ENCODE results near the gene RAPGEF4.

DNA sequence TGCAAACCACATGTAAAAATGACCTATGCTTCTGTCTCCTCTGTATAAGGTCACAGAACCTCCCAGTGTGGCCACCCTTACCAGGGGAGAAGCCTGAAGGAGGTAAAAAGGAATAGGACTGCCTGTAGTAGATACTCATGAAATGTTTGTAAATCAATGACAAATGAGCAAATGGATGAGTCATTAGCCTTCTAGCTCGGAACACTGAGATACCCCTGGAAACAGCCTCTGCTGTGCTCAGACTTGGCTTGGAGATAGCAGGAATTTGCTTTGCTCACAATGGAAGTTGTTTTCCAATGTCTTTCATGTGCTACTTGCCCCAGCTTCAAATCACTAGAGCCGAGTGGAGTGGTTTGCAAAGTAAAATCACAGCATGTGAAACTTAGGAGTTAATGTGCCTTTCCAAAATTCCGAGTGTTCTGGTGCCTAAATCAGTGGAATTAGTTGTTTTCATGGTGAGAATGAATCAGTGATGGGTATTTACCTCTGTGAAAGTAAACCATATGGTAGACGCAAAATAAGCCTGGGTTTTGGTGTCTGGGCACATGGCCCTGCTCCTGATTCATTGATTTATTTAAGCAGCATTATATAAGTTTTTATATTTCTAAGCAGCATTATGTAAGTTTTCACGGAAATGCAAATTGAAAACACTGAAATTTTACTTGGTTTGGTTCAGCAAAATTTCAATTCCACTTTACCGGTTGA is 186.0 kb downstream of the RAPGEF4 start:
- TF ChIP-seq, protein P1, sequence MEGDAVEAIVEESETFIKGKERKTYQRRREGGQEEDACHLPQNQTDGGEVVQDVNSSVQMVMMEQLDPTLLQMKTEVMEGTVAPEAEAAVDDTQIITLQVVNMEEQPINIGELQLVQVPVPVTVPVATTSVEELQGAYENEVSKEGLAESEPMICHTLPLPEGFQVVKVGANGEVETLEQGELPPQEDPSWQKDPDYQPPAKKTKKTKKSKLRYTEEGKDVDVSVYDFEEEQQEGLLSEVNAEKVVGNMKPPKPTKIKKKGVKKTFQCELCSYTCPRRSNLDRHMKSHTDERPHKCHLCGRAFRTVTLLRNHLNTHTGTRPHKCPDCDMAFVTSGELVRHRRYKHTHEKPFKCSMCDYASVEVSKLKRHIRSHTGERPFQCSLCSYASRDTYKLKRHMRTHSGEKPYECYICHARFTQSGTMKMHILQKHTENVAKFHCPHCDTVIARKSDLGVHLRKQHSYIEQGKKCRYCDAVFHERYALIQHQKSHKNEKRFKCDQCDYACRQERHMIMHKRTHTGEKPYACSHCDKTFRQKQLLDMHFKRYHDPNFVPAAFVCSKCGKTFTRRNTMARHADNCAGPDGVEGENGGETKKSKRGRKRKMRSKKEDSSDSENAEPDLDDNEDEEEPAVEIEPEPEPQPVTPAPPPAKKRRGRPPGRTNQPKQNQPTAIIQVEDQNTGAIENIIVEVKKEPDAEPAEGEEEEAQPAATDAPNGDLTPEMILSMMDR (IDR thresholded peaks at IDR 0.05) = no peak
- no peak for TF ChIP-seq POLR2A (IDR thresholded peaks at IDR 0.05)
